ENCODE results near the gene NOTCH3.

GRCh38 chr19:15112385-15112784, 88.4 kb downstream of the NOTCH3 start:
- TF ChIP-seq POLR2AphosphoS5 (IDR thresholded peaks at IDR 0.05): no peak
- no peak for TF ChIP-seq POLR2A (IDR thresholded peaks at IDR 0.05)
